Endothelial cell of umbilical vein (primary cell): ENCODE data around the gene PLA2G1B. TPM values are rescaled to one million over a fixed set of nuclear protein-coding genes. Genes with fewer than 3 reads are reported as not detected.

Source experiments
- BruUV-seq: library from RNA; stranded (reverse); fragments of 400-500 nt; replicated peaks from 2 replicates; lab custom pipeline; 2021; lab: Mats Ljungman, UMichigan
- CTCF ChIA-PET: fragments of 300-600, 350-600 bp; sonication (Branson Sonifier 250); formaldehyde crosslinking; loops from one replicate; lab custom pipeline; 2021; ENCODE audit warnings: antibody characterized with exemption, inconsistent platforms; lab: Charles Lee
- POLR2A ChIA-PET: fragments of 300-600, 350-600 bp; sonication (Branson Sonifier 250); formaldehyde crosslinking; loops from one replicate; lab custom pipeline; 2021; ENCODE audit warnings: antibody characterized with exemption, inconsistent platforms; lab: Charles Lee
- DNase-seq: peaks from one replicate; pipeline ENCODE4 v3.0.0-alpha.2; 2011; ENCODE audit warnings: low read depth, low spot score
- FAIRE-seq: peaks from 2 replicates; lab custom pipeline; 2011; peaks lifted over from hg19 to GRCh38; lab: Jason Lieb, UNC
- H2AFZ ChIP-seq: 2 replicates; pipeline ENCODE4 v1.6.0; 2012; ENCODE audit warnings: low read depth, low read length, control low read depth, inconsistent platforms
- H3K27ac ChIP-seq: 2 replicates; pipeline ENCODE4 v1.5.1; 2011; ENCODE audit warnings: low read depth, mild to moderate bottlenecking, control low read depth, low read length, moderate library complexity; ENCODE audit not compliant: insufficient read depth
- H3K27me3 ChIP-seq, 2 experiments: 2 replicates each; pipeline versions ENCODE4 v1.6.0 to v1.6.1; 2011; ENCODE audit warnings: low read length in 2 of 2, mixed read lengths in 1 of 2; ENCODE audit not compliant: control insufficient read depth in 2 of 2, insufficient read depth in 2 of 2
- H3K36me3 ChIP-seq, 2 experiments: 2 replicates in 1 of 2; 3 replicates in 1 of 2; pipeline ENCODE4 v1.5.1; 2011; ENCODE audit warnings: low read length in 2 of 2, mild to moderate bottlenecking in 1 of 2, moderate library complexity in 1 of 2; ENCODE audit not compliant: control insufficient read depth in 2 of 2, insufficient read depth in 2 of 2; ENCODE audit errors: extremely low read depth in 1 of 2
- H3K4me1 ChIP-seq: 3 replicates; pipeline ENCODE4 v1.5.1; 2011; ENCODE audit warnings: mild to moderate bottlenecking, low read length; ENCODE audit not compliant: control insufficient read depth, insufficient read depth; ENCODE audit errors: extremely low read depth
- H3K4me2 ChIP-seq: 2 replicates; pipeline ENCODE4 v1.6.1; 2011; ENCODE audit warnings: low read length, control low read depth, mixed read lengths; ENCODE audit not compliant: insufficient read depth
- H3K4me3 ChIP-seq, 3 experiments: fragments of 200-600 bp in 1 of 3; sonication (generic), shearing (Covaris generic) in 1 of 3; replicated peaks in 1 of 3; 2 replicates each; pipeline ENCODE4 v1.5.1; 2011 to 2016; ENCODE audit warnings: control low read depth in 3 of 3, low read length in 3 of 3, mild to moderate bottlenecking in 2 of 3, inconsistent platforms in 1 of 3, low read depth in 1 of 3, moderate library complexity in 1 of 3; ENCODE audit not compliant: insufficient read depth in 1 of 3
- H3K79me2 ChIP-seq: 2 replicates; pipeline ENCODE4 v1.6.0; 2012; ENCODE audit warnings: low read length, inconsistent platforms; ENCODE audit not compliant: control insufficient read depth, insufficient read depth
- H3K9ac ChIP-seq: replicated peaks from 2 replicates; pipeline ENCODE3; 2011; ENCODE audit warnings: low read length, control low read depth; ENCODE audit not compliant: insufficient read depth; ENCODE audit errors: extremely low read depth
- H3K9me1 ChIP-seq: replicated peaks from 3 replicates; pipeline ENCODE4 v1.6.0; 2011; ENCODE audit warnings: mild to moderate bottlenecking, low read length; ENCODE audit not compliant: control insufficient read depth, insufficient read depth; ENCODE audit errors: extremely low read depth
- H3K9me3 ChIP-seq: replicated peaks from 2 replicates; pipeline ENCODE4 v1.5.1; 2012; ENCODE audit warnings: low read length, inconsistent platforms; ENCODE audit not compliant: control insufficient read depth, insufficient read depth
- H4K20me1 ChIP-seq: replicated peaks from 2 replicates; pipeline ENCODE3; 2011; ENCODE audit warnings: mild to moderate bottlenecking, low read length; ENCODE audit not compliant: control insufficient read depth, insufficient read depth; ENCODE audit errors: extremely low read depth
- EZH2 ChIP-seq: IDR thresholded peaks from 2 replicates; pipeline ENCODE4 v1.6.1; 2012; ENCODE audit warnings: borderline replicate concordance, low read depth, mild to moderate bottlenecking, moderate library complexity, low read length, inconsistent platforms; ENCODE audit not compliant: severe bottlenecking
- FOS ChIP-seq: IDR thresholded peaks from 2 replicates; pipeline ENCODE4 v1.6.1; 2011; ENCODE audit warnings: mild to moderate bottlenecking, low read length, moderate library complexity, borderline replicate concordance; ENCODE audit not compliant: insufficient read depth
- GATA2 ChIP-seq: IDR thresholded peaks from 2 replicates; pipeline ENCODE4 v1.7.0; 2011; ENCODE audit warnings: low read depth, mild to moderate bottlenecking, moderate library complexity, mixed read lengths, low read length; ENCODE audit not compliant: insufficient read length, insufficient read depth
- JUN ChIP-seq: IDR thresholded peaks from 2 replicates; pipeline ENCODE4 v1.6.1; 2011; ENCODE audit warnings: borderline replicate concordance, low read depth; ENCODE audit not compliant: insufficient read length, insufficient read depth
- MYC ChIP-seq: IDR thresholded peaks from one replicate; pipeline ENCODE4 v1.6.1; 2011; ENCODE audit warnings: mild to moderate bottlenecking, low read depth, low read length
- POLR2A ChIP-seq: IDR thresholded peaks from 2 replicates; pipeline ENCODE4 v1.6.1; 2012; ENCODE audit warnings: low read depth, mild to moderate bottlenecking, control low read depth, low read length
- POLR2AphosphoS5 ChIP-seq: IDR thresholded peaks from 2 replicates; pipeline ENCODE4 v1.6.1; 2012; ENCODE audit warnings: low read depth, mild to moderate bottlenecking, control low read depth, low read length, moderate library complexity; ENCODE audit not compliant: insufficient read depth
- dilution Hi-C: fragments of 300-500 bp; cut with MboI; formaldehyde crosslinking; loops from one replicate; pipeline ENCODE4 v1.15.0; 2019; ENCODE audit warnings: low sequenced_read_pairs; ENCODE audit not compliant: extremely low pct_ligation_motif_present
- intact Hi-C: fragments of 100-400 bp; cut with micrococcal nuclease; formaldehyde crosslinking; loops from one replicate; pipeline ENCODE4 v1.10.0; 2022
- polyA plus RNA-seq, 4 experiments: library from polyadenylated mRNA; depleted of rRNA in 3 of 4; stranded (reverse) in 3 of 4; unstranded in 1 of 4; fragments of >200 nt; gene quantifications; 2 replicates each; pipeline versions ENCODE4 v1.2.1 to v1.2.3, GENCODE V29; 2011 to 2012; ENCODE audit warnings: missing spikeins in 1 of 4
- total RNA-seq: library from RNA; stranded (reverse); gene quantifications from 2 replicates; pipeline ENCODE4 v1.2.3, GENCODE V29; 2021
- TF ChIP-seq, protein P1 (sequence below), 2 donors: IDR thresholded peaks; 1 replicate in 1 of 2; 2 replicates in 1 of 2; pipeline ENCODE4 v1.5.1; 2011; ENCODE audit warnings: low read length in 2 of 2, mild to moderate bottlenecking in 2 of 2, moderate library complexity in 2 of 2, control low read depth in 1 of 2, inconsistent platforms in 1 of 2, low read depth in 1 of 2; ENCODE audit not compliant: insufficient read depth in 1 of 2; ENCODE audit errors: extremely low read depth in 1 of 2
- TF ChIP-seq, protein P2 (sequence below): IDR thresholded peaks from 2 replicates; pipeline ENCODE4 v1.6.1; 2011; ENCODE audit not compliant: insufficient read depth, insufficient read length

Gene PLA2G1B
- total and polyA plus RNA-seq, 2 donors (not counting 3 experiments of a cell fraction or from before 2014, with no cell fraction given), result not detected

DNA sequence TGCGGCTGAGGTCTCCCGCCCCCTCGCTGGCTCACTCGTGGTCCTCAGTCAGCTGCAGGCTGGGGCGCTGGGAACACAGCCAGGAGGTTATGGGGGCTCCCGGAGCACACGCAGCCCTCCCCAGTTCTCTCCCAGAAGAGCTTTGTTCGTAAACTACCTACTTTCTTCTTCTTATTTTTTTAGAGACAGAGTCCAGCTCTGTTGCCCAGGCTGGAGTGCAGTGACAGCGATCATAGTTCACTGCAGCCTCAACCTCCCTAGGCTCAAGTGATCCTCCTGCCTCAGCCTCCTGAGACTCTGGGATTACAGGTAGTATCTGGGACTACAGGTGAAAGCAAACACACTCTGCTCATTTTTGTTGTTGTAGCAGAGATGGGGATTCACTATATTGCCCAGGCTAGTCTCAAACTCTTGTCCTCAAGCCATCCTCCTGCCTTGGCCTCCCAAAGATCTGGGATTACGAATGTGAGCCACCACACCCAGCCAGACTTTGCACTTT lies 15.5 kb upstream of the PLA2G1B start:
- no peak for FAIRE-seq
- H3K4me3 ChIP-seq, result no peak overlapping the region
- intact Hi-C loops (no loop called here), dilution Hi-C loops (no loop called here)
- no peaks in the 10 kb centered on the region for H3K4me1 ChIP-seq
- H3K9me3 ChIP-seq, result no peaks in the 10 kb centered on the region
- H3K27ac ChIP-seq, result no peak overlapping the region
- H4K20me1 ChIP-seq, result no peaks in the 10 kb centered on the region
- ChIA-PET POLR2A (no interaction called here), CTCF (no interaction called here)
- H3K27me3 ChIP-seq, result no peaks in the 10 kb centered on the region
- H3K79me2 ChIP-seq, result no peaks in the 10 kb centered on the region
- DNase-seq, result no peak
- H3K9ac ChIP-seq, result no peak overlapping the region
- H3K36me3 ChIP-seq, result no peaks in the 10 kb centered on the region
- no peak overlapping the region for H3K4me2 ChIP-seq
- H2AFZ ChIP-seq, result no peak overlapping the region
- no TSS peak for BruUV-seq
- TF ChIP-seq, protein P1, sequence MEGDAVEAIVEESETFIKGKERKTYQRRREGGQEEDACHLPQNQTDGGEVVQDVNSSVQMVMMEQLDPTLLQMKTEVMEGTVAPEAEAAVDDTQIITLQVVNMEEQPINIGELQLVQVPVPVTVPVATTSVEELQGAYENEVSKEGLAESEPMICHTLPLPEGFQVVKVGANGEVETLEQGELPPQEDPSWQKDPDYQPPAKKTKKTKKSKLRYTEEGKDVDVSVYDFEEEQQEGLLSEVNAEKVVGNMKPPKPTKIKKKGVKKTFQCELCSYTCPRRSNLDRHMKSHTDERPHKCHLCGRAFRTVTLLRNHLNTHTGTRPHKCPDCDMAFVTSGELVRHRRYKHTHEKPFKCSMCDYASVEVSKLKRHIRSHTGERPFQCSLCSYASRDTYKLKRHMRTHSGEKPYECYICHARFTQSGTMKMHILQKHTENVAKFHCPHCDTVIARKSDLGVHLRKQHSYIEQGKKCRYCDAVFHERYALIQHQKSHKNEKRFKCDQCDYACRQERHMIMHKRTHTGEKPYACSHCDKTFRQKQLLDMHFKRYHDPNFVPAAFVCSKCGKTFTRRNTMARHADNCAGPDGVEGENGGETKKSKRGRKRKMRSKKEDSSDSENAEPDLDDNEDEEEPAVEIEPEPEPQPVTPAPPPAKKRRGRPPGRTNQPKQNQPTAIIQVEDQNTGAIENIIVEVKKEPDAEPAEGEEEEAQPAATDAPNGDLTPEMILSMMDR (IDR thresholded peaks at IDR 0.05; ENCODE audit: extremely low read depth in 1 of 2, insufficient read depth in 1 of 2, low read depth in 1 of 2, low read length in 2 of 2), result no peak
- no peak for TF ChIP-seq JUN
- no peak for TF ChIP-seq MYC
- no peak for TF ChIP-seq EZH2
- TF ChIP-seq POLR2A, result no peak
- TF ChIP-seq GATA2, result no peak
- TF ChIP-seq, protein P2, sequence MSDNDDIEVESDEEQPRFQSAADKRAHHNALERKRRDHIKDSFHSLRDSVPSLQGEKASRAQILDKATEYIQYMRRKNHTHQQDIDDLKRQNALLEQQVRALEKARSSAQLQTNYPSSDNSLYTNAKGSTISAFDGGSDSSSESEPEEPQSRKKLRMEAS, result no peak
- no peak for TF ChIP-seq POLR2AphosphoS5
- no peak for TF ChIP-seq FOS
- no peaks in the 10 kb centered on the region for H3K9me1 ChIP-seq
